AG04450 (cell line): ENCODE results near the gene OR2T35. TPM values are rescaled to one million over a fixed set of nuclear protein-coding genes. Genes with fewer than 3 reads are reported as not detected.
"Not testable (repeated sequence)": the region's sequence is repeated elsewhere in the genome, so short reads cannot be mapped to it uniquely, and the experiment has no call there.

ENCODE experiments used
- CTCF ChIA-PET: fragments of 300-600, 350-600 bp; formaldehyde crosslinking; extraction: SDS; loops from one replicate; lab custom pipeline; 2022; ENCODE audit warnings: antibody characterized with exemption, inconsistent platforms; lab: Charles Lee
- POLR2A ChIA-PET: fragments of 350-600 bp; formaldehyde crosslinking; extraction: SDS; loops from one replicate; lab custom pipeline; 2021; ENCODE audit warnings: antibody characterized with exemption, inconsistent platforms; lab: Yijun Ruan, JAX
- DNase-seq: peaks from one replicate; pipeline ENCODE4 v3.0.0-alpha.2; 2011; ENCODE audit warnings: low read depth, low spot score
- H3K27ac ChIP-seq: one replicate; pipeline ENCODE4 v1.5.1; 2012; ENCODE audit warnings: low read depth, low read length, control low read depth
- H3K27me3 ChIP-seq: one replicate; pipeline ENCODE4 v1.6.0; 2012; ENCODE audit warnings: low read length; ENCODE audit not compliant: control insufficient read depth, insufficient read depth
- H3K4me3 ChIP-seq: 2 replicates; pipeline ENCODE4 v1.5.1; 2011; ENCODE audit warnings: mild to moderate bottlenecking, low read depth, low read length, control low read depth
- H3K9me3 ChIP-seq: 2 replicates; pipeline ENCODE4 v1.5.1; 2012; ENCODE audit warnings: low read length; ENCODE audit not compliant: control insufficient read depth, insufficient read depth
- polyA plus RNA-seq: library from polyadenylated mRNA; depleted of rRNA; stranded (reverse); fragments of >200 nt; gene quantifications from 2 replicates; pipeline ENCODE4 v1.2.3, GENCODE V29; 2011
- TF ChIP-seq, protein P1 (sequence below): IDR thresholded peaks from 2 replicates; pipeline ENCODE4 v1.5.1; 2011; ENCODE audit warnings: low read depth, low read length, control low read depth, inconsistent platforms

The OR2T35 gene
- polyA plus RNA-seq, 1 experiment: not detected

DNA sequence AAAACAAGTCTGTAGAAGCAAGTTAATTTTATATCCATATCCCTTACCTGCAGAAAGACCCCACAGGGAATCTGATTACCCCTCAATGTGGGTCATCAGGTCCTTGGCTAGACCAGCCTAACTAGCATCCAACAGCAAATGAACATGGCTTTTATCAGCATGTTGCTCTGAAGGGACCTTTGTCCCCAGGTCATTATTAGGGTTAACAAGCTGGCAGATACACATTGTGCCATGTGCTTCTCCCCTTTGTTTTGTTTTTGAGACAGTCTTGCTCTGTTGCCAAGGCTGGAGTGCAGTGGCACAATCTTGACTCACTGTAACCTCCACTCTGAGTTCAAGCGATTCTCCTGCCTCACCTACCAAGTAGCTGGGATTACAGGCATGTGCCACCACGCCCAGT is 10.1 kb downstream of the OR2T35 start, which contains the start of gene OR2T11:
Gene OR2T11, minus strand, starts transcription at position 101 of the 400 bp plus-strand sequence. CDS start 7,963 bp downstream, outside the sequence.
- DNase-seq, H3K27ac ChIP-seq, H3K4me3 ChIP-seq, POLR2A ChIA-PET, H3K27me3 ChIP-seq, H3K9me3 ChIP-seq, CTCF ChIA-PET: not testable (repeated sequence)

DNA sequence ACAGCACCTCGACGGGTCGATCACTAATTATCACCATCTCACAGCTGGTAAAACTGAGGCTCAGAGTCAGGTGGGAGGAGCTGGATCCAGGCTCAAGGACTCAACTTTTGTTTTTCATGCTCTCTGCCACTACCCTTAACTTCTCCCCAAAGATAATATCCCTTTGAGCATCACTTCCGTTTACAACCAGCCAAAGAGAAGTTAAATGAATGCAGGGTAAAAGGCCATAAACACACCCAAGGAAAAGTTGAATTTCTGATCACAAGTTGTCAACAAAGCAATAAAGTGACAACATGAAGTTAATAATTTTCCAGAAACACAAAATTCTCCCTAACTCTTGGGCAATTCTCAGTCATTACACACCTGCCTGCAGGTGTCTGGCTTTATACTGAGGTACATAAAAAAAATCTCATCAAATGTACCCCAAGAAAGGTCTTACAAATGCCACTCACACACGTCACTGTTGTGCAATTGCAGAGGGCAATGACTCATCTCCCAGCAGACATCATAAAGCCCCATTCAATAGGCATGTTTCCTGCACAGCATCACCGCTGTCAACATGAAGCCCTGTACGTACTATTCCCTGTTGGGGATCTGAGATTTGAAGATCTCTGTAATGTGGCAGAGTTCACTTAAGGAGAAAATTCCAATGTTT is 13.6 kb downstream of the OR2T35 start:
- CTCF ChIA-PET: no interaction called here
- H3K4me3 ChIP-seq: no peak overlapping the region
- TF ChIP-seq, protein P1, sequence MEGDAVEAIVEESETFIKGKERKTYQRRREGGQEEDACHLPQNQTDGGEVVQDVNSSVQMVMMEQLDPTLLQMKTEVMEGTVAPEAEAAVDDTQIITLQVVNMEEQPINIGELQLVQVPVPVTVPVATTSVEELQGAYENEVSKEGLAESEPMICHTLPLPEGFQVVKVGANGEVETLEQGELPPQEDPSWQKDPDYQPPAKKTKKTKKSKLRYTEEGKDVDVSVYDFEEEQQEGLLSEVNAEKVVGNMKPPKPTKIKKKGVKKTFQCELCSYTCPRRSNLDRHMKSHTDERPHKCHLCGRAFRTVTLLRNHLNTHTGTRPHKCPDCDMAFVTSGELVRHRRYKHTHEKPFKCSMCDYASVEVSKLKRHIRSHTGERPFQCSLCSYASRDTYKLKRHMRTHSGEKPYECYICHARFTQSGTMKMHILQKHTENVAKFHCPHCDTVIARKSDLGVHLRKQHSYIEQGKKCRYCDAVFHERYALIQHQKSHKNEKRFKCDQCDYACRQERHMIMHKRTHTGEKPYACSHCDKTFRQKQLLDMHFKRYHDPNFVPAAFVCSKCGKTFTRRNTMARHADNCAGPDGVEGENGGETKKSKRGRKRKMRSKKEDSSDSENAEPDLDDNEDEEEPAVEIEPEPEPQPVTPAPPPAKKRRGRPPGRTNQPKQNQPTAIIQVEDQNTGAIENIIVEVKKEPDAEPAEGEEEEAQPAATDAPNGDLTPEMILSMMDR: no peak
- POLR2A ChIA-PET: no interaction called here
- no peak overlapping the region for H3K27ac ChIP-seq
- H3K27me3 ChIP-seq: no peaks in the 10 kb centered on the region
- no peak for DNase-seq
- peaks cover 3% of the 10 kb centered on the region for H3K9me3 ChIP-seq

DNA sequence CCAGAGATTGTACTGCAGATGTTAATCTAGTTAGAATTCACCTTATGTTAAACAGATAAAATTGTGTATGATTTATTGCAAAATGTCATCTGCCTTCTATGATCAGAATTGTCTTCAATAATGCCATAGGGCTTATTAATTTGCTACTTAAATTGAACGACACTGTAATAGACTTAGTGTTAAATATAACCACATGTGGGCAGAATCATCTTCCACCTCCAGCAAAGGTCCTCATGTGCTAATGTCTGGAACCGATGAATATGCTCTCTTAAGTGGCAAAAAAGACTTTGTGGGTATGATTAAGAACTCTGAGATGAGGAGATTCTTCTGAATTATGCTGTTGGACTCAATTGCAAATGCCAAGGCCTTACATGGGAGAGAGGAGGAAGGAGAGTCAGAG is 14.5 kb downstream of the OR2T35 start:
- ChIA-PET POLR2A (no interaction called here), CTCF (no interaction called here)
- no peak for DNase-seq
- Histone ChIP-seq H3K9me3 (peaks cover 3% of the 10 kb centered on the region), H3K27me3 (no peaks in the 10 kb centered on the region), H3K4me3 (no peak overlapping the region), H3K27ac (no peak overlapping the region)
- TF ChIP-seq, protein P1: no peak

DNA sequence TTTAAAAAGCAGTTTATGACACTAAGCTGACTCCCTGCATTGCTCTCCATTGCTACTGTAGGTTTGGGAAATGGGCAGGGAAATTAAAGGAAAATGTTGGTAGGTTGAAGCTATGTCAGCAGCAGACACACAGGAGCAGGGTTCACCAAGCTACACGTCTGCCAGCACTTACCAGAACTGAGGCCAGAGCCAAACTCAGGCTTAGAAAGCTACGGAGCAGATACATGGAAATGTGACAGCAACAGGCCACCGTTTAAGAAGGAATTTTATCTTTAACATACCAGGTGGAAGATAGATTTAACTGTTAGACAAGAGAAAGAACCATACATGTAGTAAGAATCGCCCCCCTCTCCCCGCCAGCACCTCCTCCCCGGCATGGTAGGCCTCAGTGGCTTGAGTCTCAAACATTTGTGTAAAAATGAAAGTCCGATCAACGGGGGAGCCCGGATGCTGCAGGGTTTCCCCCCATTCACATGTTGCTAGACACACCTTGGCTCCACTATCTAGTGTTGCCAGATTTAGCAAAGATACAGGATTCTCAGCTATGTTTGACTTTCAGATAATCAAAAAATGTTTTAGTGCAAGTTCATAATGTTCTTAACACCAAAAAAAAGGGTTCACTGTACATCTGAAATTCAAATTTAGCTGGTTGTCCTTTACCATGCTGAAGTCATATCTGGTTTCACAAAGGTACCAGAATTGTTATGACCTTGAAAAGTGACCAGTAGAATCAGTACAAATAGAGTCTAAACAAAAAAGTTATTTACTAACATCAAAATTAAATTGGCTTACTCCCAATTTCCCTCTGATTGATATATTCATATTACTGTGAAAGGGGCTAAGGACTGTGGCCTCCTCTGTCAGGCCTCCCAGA is 16.9 kb downstream of the OR2T35 start:
- Histone ChIP-seq H3K4me3 (no peak overlapping the region), H3K9me3 (peaks cover 3% of the 10 kb centered on the region), H3K27me3 (no peaks in the 10 kb centered on the region), H3K27ac (no peak overlapping the region)
- CTCF ChIA-PET: no interaction called here
- no peak for DNase-seq
- TF ChIP-seq, protein P1: no peak
- POLR2A ChIA-PET: no interaction called here

DNA sequence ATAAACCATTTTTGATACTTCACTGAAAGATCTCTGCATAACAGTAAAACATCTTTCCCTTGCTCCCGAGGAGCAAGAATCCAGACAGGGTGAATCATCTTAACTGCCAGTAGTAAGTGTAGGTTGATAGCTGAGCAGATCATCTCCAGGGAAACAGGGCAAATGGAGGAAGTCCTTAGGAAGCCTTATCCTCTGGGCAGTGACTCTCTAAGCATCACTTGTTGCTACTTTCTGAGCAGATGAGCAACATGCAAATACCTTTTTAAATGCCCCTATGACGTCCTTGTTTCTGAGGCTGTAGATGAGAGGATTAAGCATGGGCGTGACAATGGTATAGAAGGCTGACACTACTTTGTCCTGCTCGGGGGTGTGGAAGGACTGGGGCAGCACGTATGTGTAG is 19.1 kb downstream of the OR2T35 start:
- no peak for DNase-seq
- H3K9me3 ChIP-seq: peaks cover 3% of the 10 kb centered on the region
- H3K27ac ChIP-seq: no peak overlapping the region
- TF ChIP-seq, protein P1: no peak
- no peaks in the 10 kb centered on the region for H3K27me3 ChIP-seq
- ChIA-PET CTCF (no interaction called here), POLR2A (no interaction called here)
- no peak overlapping the region for H3K4me3 ChIP-seq
